SK-N-SH treated with all-trans-retinoic acid at 6 μM for 48 hours (cell line): ENCODE measurements around the gene RASL12.

Source experiments
- ATAC-seq: fragments of 200-7000 bp; cut with Tn5 transposase; 3 replicates; pipeline ENCODE4 v1.9.1; 2020; ENCODE audit warnings: mild to moderate bottlenecking, moderate library complexity
- ARNTL ChIP-seq: fragments of 450-650 bp; formaldehyde crosslinking; IDR thresholded peaks from 2 replicates; pipeline ENCODE4 v1.5.0; 2020; ENCODE audit warnings: low read depth, mild to moderate bottlenecking, moderate library complexity, borderline replicate concordance
- CREB5 ChIP-seq: fragments of 250-450 bp; sonication (Bioruptor Pico); IDR thresholded peaks from 2 replicates; pipeline ENCODE4 v1.5.1; 2020; ENCODE audit warnings: low read depth, mild to moderate bottlenecking, moderate library complexity
- CSDC2 ChIP-seq: fragments of 250-450 bp; sonication (Bioruptor Pico); IDR thresholded peaks from 2 replicates; pipeline ENCODE4 v1.5.0; 2020; ENCODE audit warnings: mild to moderate bottlenecking, moderate library complexity
- ISL1 ChIP-seq: fragments of 250-450 bp; sonication (Bioruptor Pico); IDR thresholded peaks from 2 replicates; pipeline ENCODE4 v2.1.2; 2022; ENCODE audit warnings: mild to moderate bottlenecking, moderate library complexity
- OSR1 ChIP-seq: fragments of 250-450 bp; sonication (Bioruptor Pico); IDR thresholded peaks from 2 replicates; pipeline ENCODE4 v1.8.0; 2022; ENCODE audit warnings: moderate library complexity, mild to moderate bottlenecking, inconsistent platforms
- PATZ1 ChIP-seq: fragments of 250-450 bp; sonication (Bioruptor Pico); IDR thresholded peaks from 2 replicates; pipeline ENCODE4 v1.8.0; 2020; ENCODE audit warnings: mild to moderate bottlenecking, moderate library complexity, borderline replicate concordance
- RARB ChIP-seq: fragments of 250-450 bp; sonication (Bioruptor Pico); IDR thresholded peaks from 2 replicates; pipeline ENCODE4 v1.8.0; 2021; ENCODE audit warnings: mild to moderate bottlenecking, moderate library complexity
- SNAI2 ChIP-seq: fragments of 250-450 bp; sonication (Bioruptor Pico); IDR thresholded peaks from 2 replicates; pipeline ENCODE4 v1.5.0; 2020; ENCODE audit warnings: mild to moderate bottlenecking, moderate library complexity
- TCF4 ChIP-seq: fragments of 250-450 bp; sonication (Bioruptor Pico); IDR thresholded peaks from 2 replicates; pipeline ENCODE4 v1.8.0; 2021; ENCODE audit warnings: mild to moderate bottlenecking, moderate library complexity, borderline replicate concordance
- TOX ChIP-seq: fragments of 250-450 bp; sonication (Bioruptor Pico); IDR thresholded peaks from 2 replicates; pipeline ENCODE4 v1.8.0; 2021; ENCODE audit warnings: mild to moderate bottlenecking, moderate library complexity, borderline replicate concordance
- TSHZ2 ChIP-seq: fragments of 250-450 bp; sonication (Bioruptor Pico); IDR thresholded peaks from 2 replicates; pipeline ENCODE4 v1.5.0; 2020; ENCODE audit warnings: mild to moderate bottlenecking, moderate library complexity
- ZFP3 ChIP-seq: fragments of 250-450 bp; sonication (Bioruptor Pico); IDR thresholded peaks from 2 replicates; pipeline ENCODE4 v1.5.0; 2020; ENCODE audit warnings: mild to moderate bottlenecking, moderate library complexity
- ZFP30 ChIP-seq: fragments of 450-650 bp; formaldehyde crosslinking; IDR thresholded peaks from 2 replicates; pipeline ENCODE4 v1.5.0; 2022; ENCODE audit warnings: mild to moderate bottlenecking, moderate library complexity
- ZNF70 ChIP-seq: fragments of 450-650 bp; formaldehyde crosslinking; IDR thresholded peaks from 2 replicates; pipeline ENCODE4 v1.5.0; 2020; ENCODE audit warnings: mild to moderate bottlenecking, moderate library complexity
- ZNF8 ChIP-seq: fragments of 450-650 bp; formaldehyde crosslinking; IDR thresholded peaks from 2 replicates; pipeline ENCODE4 v1.5.0; 2020; ENCODE audit warnings: mild to moderate bottlenecking, moderate library complexity

The RASL12 gene

GRCh38 chr15:65062726-65063125 lies 5.1 kb downstream of the RASL12 start (continued):
- no peak for TF ChIP-seq TSHZ2
- no peak for TF ChIP-seq OSR1 (CRISPR knock-in tag)
- no peak for TF ChIP-seq RARB (CRISPR knock-in tag)
- TF ChIP-seq, all 23 proteins: peak for 0

- TF ChIP-seq ZNF8 (CRISPR knock-in tag): no peak
- TF ChIP-seq ZNF70 (CRISPR knock-in tag): no peak
- TF ChIP-seq ARNTL (CRISPR knock-in tag): no peak
- TF ChIP-seq TOX (CRISPR knock-in tag): no peak
- no peak for TF ChIP-seq SNAI2 (CRISPR knock-in tag)
- no peak for TF ChIP-seq CREB5 (CRISPR knock-in tag)
- TF ChIP-seq RARB (CRISPR knock-in tag): no peak
- TF ChIP-seq TSHZ2: no peak
- no peak for TF ChIP-seq ZFP30 (CRISPR knock-in tag)
- TF ChIP-seq ZFP3 (CRISPR knock-in tag): no peak
- no peak for TF ChIP-seq ISL1 (CRISPR knock-in tag)
- ATAC-seq: no peak
These were observed 5.7 kb downstream of the RASL12 start for GRCh38 chr15:65062061-65062460.

GRCh38 chr15:65060641-65061397 lies 7.0 kb downstream of the RASL12 start:
- TF ChIP-seq PATZ1 (CRISPR knock-in tag) (no peak), CREB5 (CRISPR knock-in tag) (no peak), CSDC2 (CRISPR knock-in tag) (no peak), TCF4 (no peak), TSHZ2 (no peak), SNAI2 (CRISPR knock-in tag) (no peak), ZNF70 (CRISPR knock-in tag) (no peak), ZNF8 (CRISPR knock-in tag) (no peak), TOX (CRISPR knock-in tag) (no peak), ARNTL (CRISPR knock-in tag) (no peak)
- no peak for ATAC-seq
